ENCODE measurements around the gene NFATC1.
A peak's percentile ranks its signal among the peaks of the same experiment; 100 is the strongest.

The NFATC1 gene

GRCh38 chr18:79537758-79538157, 142.0 kb downstream of the NFATC1 start:
- no peak for DNase-seq (ENCODE audit: low spot score)

- DNase-seq (ENCODE audit: low spot score), result no peak
These were observed 142.9 kb downstream of the NFATC1 start for GRCh38 chr18:79538635-79539034.

- DNase-seq (ENCODE audit: low spot score), result peak; percentile 37
These were observed 144.6 kb downstream of the NFATC1 start for GRCh38 chr18:79540161-79540903.

GRCh38 chr18:79540904-79541282, 145.2 kb downstream of the NFATC1 start:
- DNase-seq (ENCODE audit: low spot score), result no peak

- DNase-seq (ENCODE audit: low spot score), result no peak
These were observed 146.5 kb downstream of the NFATC1 start for GRCh38 chr18:79542213-79542612.

GRCh38 chr18:79542876-79543750, 147.4 kb downstream of the NFATC1 start:
- no peak for DNase-seq (ENCODE audit: low spot score)

- DNase-seq (ENCODE audit: low spot score), result no peak
These were observed 148.2 kb downstream of the NFATC1 start for GRCh38 chr18:79543861-79544385.

- no peak for DNase-seq (ENCODE audit: low spot score)
These were observed 148.7 kb downstream of the NFATC1 start for GRCh38 chr18:79544386-79544963.

GRCh38 chr18:79545255-79545654, 149.5 kb downstream of the NFATC1 start:
- no peak for DNase-seq (ENCODE audit: low spot score)

GRCh38 chr18:79545736-79546171, 150.0 kb downstream of the NFATC1 start:
- no peak for DNase-seq (ENCODE audit: low spot score)

GRCh38 chr18:79546781-79547272, 151.1 kb downstream of the NFATC1 start:
- DNase-seq (ENCODE audit: low spot score), result no peak

- no peak for DNase-seq (ENCODE audit: low spot score)
These were observed 151.8 kb downstream of the NFATC1 start for GRCh38 chr18:79547413-79548076.

- no peak for DNase-seq (ENCODE audit: low spot score)
These were observed 152.3 kb downstream of the NFATC1 start for GRCh38 chr18:79548077-79548450.

GRCh38 chr18:79548621-79548985, 152.9 kb downstream of the NFATC1 start:
- no peak for DNase-seq (ENCODE audit: low spot score)

GRCh38 chr18:79548986-79549637, 153.4 kb downstream of the NFATC1 start:
- DNase-seq (ENCODE audit: low spot score), result no peak

- DNase-seq (ENCODE audit: low spot score), result no peak
These were observed 153.9 kb downstream of the NFATC1 start for GRCh38 chr18:79549638-79550000.

- no peak for DNase-seq (ENCODE audit: low spot score)
These were observed 156.5 kb downstream of the NFATC1 start for GRCh38 chr18:79552140-79552631.

GRCh38 chr18:79552696-79553095, 157.0 kb downstream of the NFATC1 start:
- no peak for DNase-seq (ENCODE audit: low spot score)

GRCh38 chr18:79553154-79553553, 157.4 kb downstream of the NFATC1 start:
- no peak for DNase-seq (ENCODE audit: low spot score)

- no peak for DNase-seq (ENCODE audit: low spot score)
These were observed 158.0 kb downstream of the NFATC1 start for GRCh38 chr18:79553696-79554095.

GRCh38 chr18:79554321-79554720, 158.6 kb downstream of the NFATC1 start:
- DNase-seq (ENCODE audit: low spot score), result no peak

Data from GM03348 (cell line).